HUES6 (cell line): ENCODE measurements around the gene C19orf33.
A peak's percentile ranks its signal among the peaks of the same experiment; 100 is the strongest.
"Not testable (repeated sequence)": the region's sequence is repeated elsewhere in the genome, so short reads cannot be mapped to it uniquely, and the experiment has no call there.

Experiments used
- H3K27ac ChIP-seq: 2 replicates; pipeline ENCODE4 v1.7.0; 2013; ENCODE audit warnings: low read depth, mild to moderate bottlenecking, low read length, inconsistent platforms
- H3K27me3 ChIP-seq: 2 replicates; pipeline ENCODE4 v1.6.1; 2013; ENCODE audit warnings: low read length; ENCODE audit not compliant: control insufficient read depth, insufficient read depth
- H3K36me3 ChIP-seq: 2 replicates; pipeline ENCODE4 v1.6.1; 2013; ENCODE audit warnings: low read length; ENCODE audit not compliant: control insufficient read depth, insufficient read depth
- H3K4me1 ChIP-seq: 2 replicates; pipeline ENCODE4 v1.6.1; 2013; ENCODE audit warnings: low read length; ENCODE audit not compliant: control insufficient read depth, insufficient read depth
- H3K4me3 ChIP-seq: 2 replicates; pipeline ENCODE4 v1.5.1; 2013; ENCODE audit warnings: low read depth, low read length
- H3K9ac ChIP-seq: one replicate; pipeline ENCODE4 v1.6.1; 2013; ENCODE audit warnings: mild to moderate bottlenecking, low read length
- H3K9me3 ChIP-seq: 2 replicates; pipeline ENCODE4 v1.6.1; 2013; ENCODE audit warnings: low read depth, low read length; ENCODE audit not compliant: control insufficient read depth, insufficient read depth

Gene C19orf33

GRCh38 chr19:38326591-38326990, 22.5 kb downstream of the C19orf33 start:
- no peak overlapping the region for H3K4me3 ChIP-seq
- no peak overlapping the region for H3K27ac ChIP-seq
- H3K9ac ChIP-seq, result no peak overlapping the region
- peaks cover 25% of the 10 kb centered on the region for H3K36me3 ChIP-seq
- no peaks in the 10 kb centered on the region for H3K27me3 ChIP-seq
- no peaks in the 10 kb centered on the region for H3K4me1 ChIP-seq
- H3K9me3 ChIP-seq, result no peaks in the 10 kb centered on the region

GRCh38 chr19:38329651-38330050, 25.6 kb downstream of the C19orf33 start:
- Histone ChIP-seq H3K4me1 (no peaks in the 10 kb centered on the region), H3K27me3 (no peaks in the 10 kb centered on the region), H3K4me3 (no peak overlapping the region), H3K36me3 (peaks cover 25% of the 10 kb centered on the region), H3K9me3 (no peaks in the 10 kb centered on the region), H3K9ac (no peak overlapping the region), H3K27ac (no peak overlapping the region)

DNA sequence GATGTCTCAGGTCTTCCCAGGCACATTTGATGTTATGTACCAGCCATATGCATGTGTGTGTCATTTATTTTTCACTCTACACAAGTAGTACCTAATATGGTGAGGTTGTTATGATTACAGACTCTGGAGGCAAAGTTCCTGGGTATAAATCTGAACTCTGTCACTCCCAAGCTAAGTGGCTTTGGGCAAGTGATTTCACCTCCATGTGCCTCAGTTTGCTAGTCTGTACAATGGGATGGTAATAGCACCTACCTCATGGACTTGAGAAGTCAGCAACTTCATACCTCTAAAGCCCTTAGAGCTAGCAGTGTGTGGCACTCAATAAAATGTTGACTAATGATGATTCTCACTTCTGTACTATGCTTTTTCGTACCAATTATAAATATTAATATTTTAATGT, 27.7 kb downstream of the C19orf33 start:
- Histone ChIP-seq H3K4me1 (no peaks in the 10 kb centered on the region), H3K9ac (no peak overlapping the region), H3K9me3 (no peaks in the 10 kb centered on the region), H3K36me3 (peaks cover 15% of the 10 kb centered on the region), H3K27me3 (no peaks in the 10 kb centered on the region), H3K27ac (no peak overlapping the region), H3K4me3 (no peak overlapping the region)

DNA sequence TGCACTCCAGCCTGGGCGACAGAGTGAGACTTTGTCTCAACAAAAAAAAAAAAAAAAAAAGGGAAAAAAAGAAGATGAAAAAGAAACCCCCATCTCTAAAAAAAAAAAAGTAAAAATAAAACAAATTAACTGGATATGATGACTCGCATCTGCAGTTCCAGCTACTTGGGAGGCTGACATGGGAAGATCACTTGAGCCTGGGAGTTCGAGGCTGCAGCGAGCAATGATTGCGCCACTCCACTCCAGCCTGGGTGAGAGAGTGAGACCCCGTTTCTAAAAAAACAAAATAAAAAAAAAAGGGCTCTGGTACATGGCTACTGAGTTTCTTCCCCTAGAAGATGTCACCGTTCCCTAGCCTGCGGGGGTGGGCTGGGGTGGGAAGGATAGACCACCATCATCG, 29.2 kb downstream of the C19orf33 start:
- Histone ChIP-seq H3K36me3 (peaks cover under 1% of the 10 kb centered on the region; the same call in 1 of the 2 replicates), H3K4me3 (no peak overlapping the region), H3K27me3 (no peaks in the 10 kb centered on the region), H3K9ac (no peak overlapping the region), H3K27ac (no peak overlapping the region), H3K9me3 (no peaks in the 10 kb centered on the region), H3K4me1 (peaks cover 4% of the 10 kb centered on the region)

GRCh38 chr19:38335949-38336637, 32.0 kb downstream of the C19orf33 start:
- Histone ChIP-seq H3K9ac (no peak overlapping the region), H3K27me3 (no peaks in the 10 kb centered on the region), H3K27ac (no peak overlapping the region), H3K36me3 (no peaks in the 10 kb centered on the region), H3K4me1 (peaks cover 11% of the 10 kb centered on the region), H3K4me3 (peak overlapping the region; percentile 77), H3K9me3 (no peaks in the 10 kb centered on the region)

DNA sequence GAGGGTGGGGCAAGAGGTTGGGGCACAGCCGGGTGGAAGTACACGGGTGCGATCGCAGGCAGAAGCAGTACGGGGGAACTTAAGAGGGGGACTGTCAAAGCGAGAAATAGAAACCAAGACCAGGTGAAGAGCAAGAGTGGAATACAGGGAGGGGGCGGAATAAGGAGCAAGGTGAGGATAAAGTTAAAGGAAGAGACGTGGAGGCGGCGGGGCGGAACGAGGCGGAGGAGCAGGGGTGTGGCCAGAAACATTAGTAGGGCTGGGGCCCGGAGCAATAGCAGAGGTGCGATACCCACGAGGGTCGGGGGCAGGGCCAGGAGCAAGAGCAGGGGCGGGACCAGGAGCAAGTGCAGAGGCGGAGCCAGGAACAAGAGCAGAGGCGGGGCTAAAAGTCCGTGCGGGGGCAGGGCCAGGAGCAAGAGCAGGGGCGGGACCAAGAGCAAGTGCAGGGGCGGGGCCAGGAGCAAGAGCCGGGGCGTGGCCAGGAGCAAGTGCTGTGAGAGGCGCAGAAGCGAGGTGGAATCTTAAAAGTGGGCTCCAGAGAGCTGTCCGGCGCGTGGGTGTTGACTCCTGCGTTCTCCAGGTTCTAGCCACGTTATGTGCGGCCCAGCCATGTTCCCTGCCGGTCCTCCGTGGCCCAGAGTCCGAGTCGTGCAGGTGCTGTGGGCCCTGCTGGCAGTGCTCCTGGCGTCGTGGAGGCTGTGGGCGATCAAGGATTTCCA, 32.7 kb downstream of the C19orf33 start:
- Histone ChIP-seq H3K4me3 (peak overlapping the region; percentile 77), H3K36me3 (no peaks in the 10 kb centered on the region), H3K27ac (no peak overlapping the region), H3K27me3 (no peaks in the 10 kb centered on the region), H3K9ac (no peak overlapping the region), H3K9me3 (no peaks in the 10 kb centered on the region), H3K4me1 (peaks cover 11% of the 10 kb centered on the region)

DNA sequence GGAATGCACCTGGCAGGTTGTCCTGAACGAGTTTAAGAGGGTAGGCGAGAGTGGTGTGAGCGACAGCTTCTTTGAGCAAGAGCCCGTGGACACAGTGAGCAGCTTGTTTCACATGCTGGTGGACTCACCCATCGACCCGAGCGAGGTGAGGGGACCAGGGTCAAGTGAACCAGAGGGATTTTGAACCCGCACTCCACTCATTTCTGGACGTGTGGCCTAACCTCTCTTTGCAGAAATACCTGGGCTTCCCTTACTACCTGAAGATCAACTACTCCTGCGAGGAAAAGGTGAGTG, 33.3 kb downstream of the C19orf33 start:
- Histone ChIP-seq H3K27ac (no peak overlapping the region), H3K4me3 (peak overlapping the region; percentile 77), H3K4me1 (peaks cover 11% of the 10 kb centered on the region), H3K9me3 (no peaks in the 10 kb centered on the region), H3K36me3 (no peaks in the 10 kb centered on the region), H3K27me3 (no peaks in the 10 kb centered on the region), H3K9ac (no peak overlapping the region)

- H3K27me3 ChIP-seq, H3K27ac ChIP-seq: not testable (repeated sequence)
- H3K4me1 ChIP-seq, result peaks cover 15% of the 10 kb centered on the region
Measured at GRCh38 chr19:38339011-38339410, 35.0 kb downstream of the C19orf33 start.

GRCh38 chr19:38340927-38341326, 36.9 kb downstream of the C19orf33 start:
- no peak overlapping the region for H3K27ac ChIP-seq
- peaks cover 15% of the 10 kb centered on the region for H3K4me1 ChIP-seq
- H3K27me3 ChIP-seq, result no peaks in the 10 kb centered on the region
- H3K9ac ChIP-seq, result no peak overlapping the region
- H3K36me3 ChIP-seq, result no peaks in the 10 kb centered on the region
- no peaks in the 10 kb centered on the region for H3K9me3 ChIP-seq
- H3K4me3 ChIP-seq, result no peak overlapping the region

More at GRCh38 chr19:38339011-38339410, 35.0 kb downstream of the C19orf33 start:
- not testable (repeated sequence) for H3K36me3 ChIP-seq, H3K4me3 ChIP-seq, H3K9ac ChIP-seq, H3K9me3 ChIP-seq

- H3K9ac ChIP-seq, result no peak overlapping the region
Measured at GRCh38 chr19:38346837-38347236, 42.8 kb downstream of the C19orf33 start.

DNA sequence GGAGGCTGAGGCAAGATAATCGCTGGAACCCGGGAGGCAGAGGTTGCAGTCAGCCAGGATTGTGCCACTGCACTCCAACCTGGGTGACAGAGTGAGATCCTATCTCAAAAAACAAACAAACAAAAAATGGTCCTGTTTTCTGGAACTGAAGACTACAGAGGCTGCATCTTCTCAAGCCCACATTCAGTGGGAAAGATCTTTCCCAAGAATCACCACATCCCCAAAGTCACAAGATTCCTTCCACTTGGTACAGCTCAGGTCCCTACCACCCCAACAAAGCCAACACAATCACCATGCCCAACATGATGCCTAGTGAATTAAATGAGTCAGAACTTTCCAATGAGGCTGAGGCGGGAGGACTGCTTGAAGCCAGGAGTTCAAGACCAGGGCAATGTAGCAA, 46.8 kb downstream of the C19orf33 start:
- H3K9me3 ChIP-seq, result no peaks in the 10 kb centered on the region
- H3K9ac ChIP-seq, result no peak overlapping the region
- H3K27me3 ChIP-seq, result no peaks in the 10 kb centered on the region
- H3K36me3 ChIP-seq, result no peaks in the 10 kb centered on the region
- H3K27ac ChIP-seq, result no peak overlapping the region
- H3K4me1 ChIP-seq, result no peaks in the 10 kb centered on the region
- no peak overlapping the region for H3K4me3 ChIP-seq

More at GRCh38 chr19:38346837-38347236, 42.8 kb downstream of the C19orf33 start:
- Histone ChIP-seq H3K27me3 (no peaks in the 10 kb centered on the region), H3K4me1 (peaks cover 4% of the 10 kb centered on the region; the same call in 1 of the 2 replicates), H3K4me3 (no peak overlapping the region), H3K27ac (no peak overlapping the region), H3K36me3 (no peaks in the 10 kb centered on the region), H3K9me3 (no peaks in the 10 kb centered on the region)
